MCF 10A (cell line): ENCODE results near the gene PNCK. TPM values are rescaled to one million over a fixed set of nuclear protein-coding genes. Genes with fewer than 3 reads are reported as not detected.

Experiments
- BruUV-seq: library from RNA; stranded (reverse); fragments of 400-500 nt; replicated peaks from 2 replicates; lab custom pipeline; 2021; lab: Mats Ljungman, UMichigan
- CTCF ChIA-PET: fragments of 300-600 bp; sonication (Branson Sonifier 250); formaldehyde crosslinking; extraction: SDS; loops from one replicate; lab custom pipeline; 2021; ENCODE audit warnings: antibody characterized with exemption, inconsistent platforms; lab: Yijun Ruan, JAX
- POLR2A ChIA-PET: fragments of 300-600, 350-650 bp; sonication (Branson Sonifier 250); formaldehyde crosslinking; extraction: SDS; loops from one replicate; lab custom pipeline; 2020; ENCODE audit warnings: antibody characterized with exemption, inconsistent platforms; lab: Yijun Ruan, JAX
- DNase-seq: peaks from one replicate; pipeline ENCODE4 v3.0.0-alpha.2; 2018; ENCODE audit not compliant: unreplicated experiment
- H3K27ac Mint-ChIP-seq: one replicate; pipeline ENCODE4 v1.8.0; 2022; ENCODE audit warnings: mild to moderate bottlenecking, low read depth, mixed read lengths; ENCODE audit not compliant: unreplicated experiment
- H3K27me3 Mint-ChIP-seq: one replicate; pipeline ENCODE4 v1.8.0; 2022; ENCODE audit warnings: mixed read lengths; ENCODE audit not compliant: insufficient read depth, unreplicated experiment
- H3K36me3 Mint-ChIP-seq: one replicate; pipeline ENCODE4 v1.8.0; 2022; ENCODE audit warnings: mild to moderate bottlenecking, moderate library complexity, mixed read lengths; ENCODE audit not compliant: insufficient read depth, unreplicated experiment
- H3K4me1 Mint-ChIP-seq: one replicate; pipeline ENCODE4 v1.8.0; 2022; ENCODE audit warnings: mixed read lengths; ENCODE audit not compliant: insufficient read depth, unreplicated experiment
- H3K4me3 Mint-ChIP-seq: one replicate; pipeline ENCODE4 v1.8.0; 2022; ENCODE audit warnings: mild to moderate bottlenecking, moderate library complexity, mixed read lengths; ENCODE audit not compliant: unreplicated experiment
- H3K9me3 Mint-ChIP-seq: one replicate; pipeline ENCODE4 v1.8.0; 2022; ENCODE audit warnings: mixed read lengths; ENCODE audit not compliant: unreplicated experiment
- CTCF ChIP-seq: fragments of 200-600 bp; IDR thresholded peaks from one replicate; pipeline ENCODE4 v1.8.0; 2022; ENCODE audit warnings: antibody characterized with exemption, mild to moderate bottlenecking; ENCODE audit not compliant: unreplicated experiment
- intact Hi-C: fragments of 100-400 bp; cut with micrococcal nuclease; formaldehyde crosslinking; loops from 2 replicates; pipeline ENCODE4 v1.14.1; 2022
- total RNA-seq: library from RNA; stranded (reverse); gene quantifications from 2 replicates; pipeline ENCODE4 v1.2.3, GENCODE V29; 2022

PNCK gene
- total RNA-seq, 1 experiment from 2014 or later, result not detected

GRCh38 chrX:153686711-153687110 is 13.1 kb upstream of the PNCK start:
- no peak for DNase-seq
- Mint-ChIP-seq H3K27ac (no peak overlapping the region), H3K4me1 (no peaks in the 10 kb centered on the region), H3K4me3 (no peak overlapping the region), H3K9me3 (no peaks in the 10 kb centered on the region), H3K27me3 (no peaks in the 10 kb centered on the region), H3K36me3 (peaks cover 6% of the 10 kb centered on the region)
- ChIA-PET POLR2A (interaction anchor here (0.6 to 0.8 kb wide), 2 partner anchors 22 to 72 kb away, joined by 3 read pairs; no protein-coding TSS in a partner anchor), CTCF (interaction anchor here (0.6 to 1.6 kb wide), 6 partner anchors 18 to 652 kb away, joined by 3 to 5 read pairs (median 3); no protein-coding TSS in a partner anchor)
- intact Hi-C loops, result no loop called here
- TF ChIP-seq CTCF, result no peak
- no TSS peak for BruUV-seq

GRCh38 chrX:153685751-153686696 is 12.4 kb upstream of the PNCK start:
- intact Hi-C loops, result no loop called here
- peaks cover 5% of the 10 kb centered on the region for H3K36me3 Mint-ChIP-seq
- H3K4me1 Mint-ChIP-seq, result no peaks in the 10 kb centered on the region
- H3K9me3 Mint-ChIP-seq, result no peaks in the 10 kb centered on the region
- POLR2A ChIA-PET, result interaction anchor here (0.7 kb wide), 1 partner anchor 40 kb away, joined by 3 read pairs; no protein-coding TSS in a partner anchor
- no peak for TF ChIP-seq CTCF
- BruUV-seq, result no TSS peak
- H3K27me3 Mint-ChIP-seq, result no peaks in the 10 kb centered on the region
- no peak overlapping the region for H3K27ac Mint-ChIP-seq
- H3K4me3 Mint-ChIP-seq, result no peak overlapping the region
- CTCF ChIA-PET, result interaction anchor here (0.6 to 1.6 kb wide), 6 partner anchors 17 to 145 kb away, joined by 3 to 5 read pairs (median 3); no protein-coding TSS in a partner anchor
- no peak for DNase-seq

- H3K36me3 Mint-ChIP-seq, result no peaks in the 10 kb centered on the region
- no TSS peak for BruUV-seq
- no peaks in the 10 kb centered on the region for H3K4me1 Mint-ChIP-seq
- H3K9me3 Mint-ChIP-seq, result no peaks in the 10 kb centered on the region
- intact Hi-C loops, result no loop called here
- POLR2A ChIA-PET, result interaction anchor here (0.7 kb wide), 1 partner anchor 39 kb away, joined by 3 read pairs; no protein-coding TSS in a partner anchor
- CTCF ChIA-PET, result interaction anchor here (0.6 to 1.5 kb wide), 4 partner anchors 23 to 130 kb away, joined by 3 to 4 read pairs (median 3); no protein-coding TSS in a partner anchor
- no peak for TF ChIP-seq CTCF
- no peak for DNase-seq
- H3K4me3 Mint-ChIP-seq, result no peak overlapping the region
- no peak overlapping the region for H3K27ac Mint-ChIP-seq
- H3K27me3 Mint-ChIP-seq, result no peaks in the 10 kb centered on the region
These were observed 11.5 kb upstream of the PNCK start for GRCh38 chrX:153685156-153685536.
